ENCODE results near the gene FIGN. TPM values are rescaled to one million over a fixed set of nuclear protein-coding genes. Genes with fewer than 3 reads are reported as not detected.

FIGN gene
- total and polyA plus RNA-seq, 2 of the 8 experiments (the other 6 are each of a cell fraction or from before 2014, with no cell fraction given): 5.0 to 22.8 TPM

DNA sequence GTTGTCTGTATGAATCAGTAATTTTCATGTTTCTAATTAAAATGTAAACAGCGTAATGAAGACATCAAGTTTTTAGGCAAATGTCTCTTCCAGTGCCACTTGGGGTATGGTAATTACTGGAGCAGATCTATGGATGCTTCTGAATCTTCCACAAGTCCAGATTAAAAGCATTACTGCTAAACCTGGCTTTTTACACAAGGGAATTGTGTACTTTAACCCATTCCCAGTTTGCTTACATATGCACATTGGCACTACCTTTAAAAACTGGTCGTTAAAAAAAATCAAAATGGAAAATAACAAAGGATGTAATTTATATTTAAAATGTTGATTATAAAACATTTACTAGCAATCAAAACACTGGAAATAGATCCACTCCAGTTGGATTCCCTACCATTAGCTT is 19.7 kb downstream of the FIGN start:
- WGBS, 2 experiments (ENCODE audit: extremely low coverage in 1 of 2, insufficient coverage in 1 of 2, insufficient read length in 1 of 2, insufficient replicate concordance in 2 of 2, low coverage in 1 of 2, low lambda C conversion rate in 2 of 2, missing lambda C conversion rate in 1 of 2): 86% methylated on average over 2 of the region's 2 CpGs; no CpG with 5 or more reads in 1 of the 2 experiments
- Histone ChIP-seq H4K5ac (ENCODE audit: insufficient read length, low read depth, low read length) (no peak overlapping the region), H3K23me2 (ENCODE audit: low read depth, low read length) (no peaks in the 10 kb centered on the region), H4K91ac (replicated peaks; ENCODE audit: insufficient read length, low read length) (no peak overlapping the region), H2BK20ac (ENCODE audit: low read length) (no peak overlapping the region), H3K4me1 (replicated peaks in 1 of 4; ENCODE audit: control insufficient read depth in 3 of 4, insufficient read depth in 4 of 4, low read length in 3 of 4) (peaks cover 0 to 9% (median 7%) of the 10 kb centered on the region in 4 experiments; a peak in 4 of 7 replicates), H3K23ac (ENCODE audit: insufficient read length) (no peak overlapping the region), H3K18ac (ENCODE audit: extremely low read depth, low read length) (no peak overlapping the region), H2BK120ac (replicated peaks; ENCODE audit: low read depth, low read length) (no peak overlapping the region), H3K27me3 (replicated peaks in 1 of 4; ENCODE audit: control insufficient read depth in 3 of 4, extremely low read depth in 1 of 4, insufficient read depth in 3 of 4, low read length in 3 of 4) (no peaks in the 10 kb centered on the region; a peak in 1 of 7 replicates), H3K14ac (ENCODE audit: insufficient read length) (no peak overlapping the region), H3K4me2 (ENCODE audit: insufficient read depth in 1 of 2, low read depth in 2 of 2, low read length in 2 of 2) (no peak overlapping the region), H3K79me2 (ENCODE audit: control insufficient read depth in 1 of 2, insufficient read depth in 2 of 2, low read length in 2 of 2) (peaks cover 0 to 84% of the 10 kb centered on the region in 2 experiments; a peak in 3 of 4 replicates), H4K20me1 (replicated peaks in 1 of 2; ENCODE audit: control insufficient read depth in 1 of 2, insufficient read depth in 2 of 2, low read length in 2 of 2) (peaks cover 10 to 11% of the 10 kb centered on the region in 2 experiments), H2AFZ (ENCODE audit: low read length) (no peak overlapping the region), H4K8ac (ENCODE audit: extremely low read depth, insufficient read depth, low read length) (no peak overlapping the region), H3K9ac (replicated peaks in 1 of 4; ENCODE audit: extremely low read depth in 1 of 4, low read depth in 3 of 4, low read length in 3 of 4) (no peak overlapping the region), H3K4me3 (ENCODE audit: extremely low read depth in 1 of 4, insufficient read depth in 2 of 4, low read depth in 3 of 4, low read length in 4 of 4) (no peak overlapping the region), H2BK5ac (ENCODE audit: low read depth, low read length) (no peak overlapping the region), H3K27ac (ENCODE audit: low read depth, low read length) (no peak overlapping the region), H3K56ac (replicated peaks; ENCODE audit: insufficient read length, low read depth, low read length) (no peak overlapping the region), H3K79me1 (ENCODE audit: low read depth, low read length) (0 out of 2 replicates have a peak, but pooled peaks cover 4% of the 10 kb centered on the region), H2BK15ac (ENCODE audit: low read length) (no peak overlapping the region), H3K4ac (replicated peaks; ENCODE audit: insufficient read length, low read depth, low read length) (no peak overlapping the region), H2BK12ac (ENCODE audit: low read depth, low read length) (no peak overlapping the region), H3K36me3 (ENCODE audit: control insufficient read depth in 2 of 4, insufficient read depth in 4 of 4, low read length in 3 of 4) (no peaks in the 10 kb centered on the region), H2AK5ac (ENCODE audit: low read depth, low read length) (no peak overlapping the region), H3K9me3 (ENCODE audit: insufficient read depth in 2 of 2, low read depth in 1 of 2, low read length in 1 of 2) (no peaks in the 10 kb centered on the region)
- DNase-seq (ENCODE audit: low read depth in 1 of 2, low spot score in 2 of 2) (no peak), FAIRE-seq (no peak)
- ChIA-PET POLR2A (ENCODE audit: partially characterized antibody) (no interaction called here), CTCF (ENCODE audit: partially characterized antibody) (no interaction called here)
- TF ChIP-seq SP1 (IDR thresholded peaks at IDR 0.05; ENCODE audit: low read depth, low read length): no peak
- TF ChIP-seq NANOG (IDR thresholded peaks at IDR 0.05; ENCODE audit: insufficient read depth, low read depth, low read length, poor library complexity, severe bottlenecking): no peak
- no peak for TF ChIP-seq SIX5 (IDR thresholded peaks at IDR 0.05; ENCODE audit: low read depth, low read length)
- TF ChIP-seq CHD2 (IDR thresholded peaks at IDR 0.05; ENCODE audit: low read length): no peak

Measured in H1 (cell line).